GM12801 (cell line): Measurements from ENCODE around the gene SAMD11.

ENCODE experiments used
- TF ChIP-seq, protein P1 (sequence below): IDR thresholded peaks from one replicate; pipeline ENCODE4 v1.5.1; 2011; ENCODE audit warnings: control low read depth; ENCODE audit not compliant: insufficient read length; ENCODE audit errors: extremely low read depth

Gene SAMD11

DNA sequence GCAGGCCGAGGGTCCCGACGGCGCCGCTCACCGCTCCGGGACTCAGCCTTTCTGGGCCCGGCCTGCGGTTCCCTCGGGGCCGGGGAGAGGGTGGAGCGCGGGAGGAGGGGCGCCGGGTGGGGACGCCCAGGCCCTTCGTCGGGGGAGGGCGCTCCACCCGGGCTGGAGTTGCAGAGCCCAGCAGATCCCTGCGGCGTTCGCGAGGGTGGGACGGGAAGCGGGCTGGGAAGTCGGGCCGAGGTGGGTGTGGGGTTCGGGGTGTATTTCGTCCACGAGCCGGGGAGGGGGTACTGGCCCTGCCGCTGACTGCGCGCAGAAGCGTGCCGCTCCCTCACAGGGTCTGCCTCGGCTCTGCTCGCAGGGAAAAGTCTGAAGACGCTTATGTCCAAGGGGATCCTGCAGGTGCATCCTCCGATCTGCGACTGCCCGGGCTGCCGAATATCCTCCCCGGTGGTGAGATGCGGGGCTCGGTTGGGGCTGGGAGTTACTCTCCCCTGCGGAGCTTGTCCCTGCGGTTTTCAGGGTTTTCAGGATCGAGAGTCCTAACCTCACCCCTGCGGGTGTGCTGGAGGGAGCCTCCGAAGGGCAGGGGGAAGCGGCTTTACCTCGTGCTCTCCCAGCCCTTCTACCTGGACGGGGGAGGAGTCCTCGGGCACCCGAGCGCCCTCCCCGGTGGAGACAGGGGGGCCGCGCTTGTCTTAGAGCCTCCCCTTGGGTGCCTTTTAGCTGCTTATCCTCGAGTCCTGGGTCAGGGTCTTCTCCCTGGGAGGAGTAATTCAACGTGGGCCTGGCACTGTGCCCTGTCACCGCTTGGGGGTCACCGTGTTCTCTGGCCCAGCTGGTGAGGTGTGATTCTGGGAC is 2.1 kb downstream of the SAMD11 start:
- TF ChIP-seq, protein P1, sequence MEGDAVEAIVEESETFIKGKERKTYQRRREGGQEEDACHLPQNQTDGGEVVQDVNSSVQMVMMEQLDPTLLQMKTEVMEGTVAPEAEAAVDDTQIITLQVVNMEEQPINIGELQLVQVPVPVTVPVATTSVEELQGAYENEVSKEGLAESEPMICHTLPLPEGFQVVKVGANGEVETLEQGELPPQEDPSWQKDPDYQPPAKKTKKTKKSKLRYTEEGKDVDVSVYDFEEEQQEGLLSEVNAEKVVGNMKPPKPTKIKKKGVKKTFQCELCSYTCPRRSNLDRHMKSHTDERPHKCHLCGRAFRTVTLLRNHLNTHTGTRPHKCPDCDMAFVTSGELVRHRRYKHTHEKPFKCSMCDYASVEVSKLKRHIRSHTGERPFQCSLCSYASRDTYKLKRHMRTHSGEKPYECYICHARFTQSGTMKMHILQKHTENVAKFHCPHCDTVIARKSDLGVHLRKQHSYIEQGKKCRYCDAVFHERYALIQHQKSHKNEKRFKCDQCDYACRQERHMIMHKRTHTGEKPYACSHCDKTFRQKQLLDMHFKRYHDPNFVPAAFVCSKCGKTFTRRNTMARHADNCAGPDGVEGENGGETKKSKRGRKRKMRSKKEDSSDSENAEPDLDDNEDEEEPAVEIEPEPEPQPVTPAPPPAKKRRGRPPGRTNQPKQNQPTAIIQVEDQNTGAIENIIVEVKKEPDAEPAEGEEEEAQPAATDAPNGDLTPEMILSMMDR, result no peak

DNA sequence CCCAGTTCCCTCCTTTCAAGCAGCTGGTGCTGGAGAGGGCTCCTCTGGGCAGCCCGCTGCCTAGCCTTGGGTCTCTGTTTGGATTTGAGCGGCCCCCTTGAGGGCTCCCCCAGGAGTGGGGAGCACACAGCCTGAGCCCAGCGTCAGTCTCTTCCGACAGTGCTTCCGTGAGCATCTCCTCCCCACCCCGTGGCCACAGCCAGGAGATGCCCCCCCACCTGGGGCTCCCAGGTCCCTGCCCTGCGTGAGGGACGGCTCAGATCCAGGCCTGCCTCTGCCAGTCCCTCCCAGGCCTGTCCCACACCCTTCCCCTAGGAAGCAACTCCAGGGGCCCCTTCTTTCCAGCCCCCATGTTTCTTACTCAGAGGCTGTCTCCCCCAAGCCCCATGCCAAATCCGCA is 3.5 kb downstream of the SAMD11 start:
- TF ChIP-seq, protein P1, result no peak

DNA sequence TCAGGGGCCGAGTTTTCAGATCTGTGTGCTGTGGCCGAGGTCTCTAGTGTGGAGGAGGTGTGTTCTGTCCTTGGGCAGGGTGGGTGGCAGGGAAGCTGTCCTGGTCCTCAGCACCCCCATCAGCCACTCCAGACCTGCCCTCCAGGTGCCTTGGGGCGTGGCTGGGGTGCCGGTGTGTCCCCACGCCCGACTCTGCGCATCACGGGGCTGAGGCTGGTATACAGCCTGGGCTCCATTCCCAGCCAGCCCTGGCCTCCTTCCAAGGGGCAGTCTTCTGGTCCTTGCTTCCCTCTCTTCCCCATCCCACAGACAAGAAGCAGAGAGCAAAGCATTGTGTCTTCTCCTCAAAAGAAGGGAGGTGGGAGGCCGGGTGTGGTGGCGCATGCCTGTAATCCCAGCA is 4.0 kb downstream of the SAMD11 start:
- TF ChIP-seq, protein P1, result no peak

DNA sequence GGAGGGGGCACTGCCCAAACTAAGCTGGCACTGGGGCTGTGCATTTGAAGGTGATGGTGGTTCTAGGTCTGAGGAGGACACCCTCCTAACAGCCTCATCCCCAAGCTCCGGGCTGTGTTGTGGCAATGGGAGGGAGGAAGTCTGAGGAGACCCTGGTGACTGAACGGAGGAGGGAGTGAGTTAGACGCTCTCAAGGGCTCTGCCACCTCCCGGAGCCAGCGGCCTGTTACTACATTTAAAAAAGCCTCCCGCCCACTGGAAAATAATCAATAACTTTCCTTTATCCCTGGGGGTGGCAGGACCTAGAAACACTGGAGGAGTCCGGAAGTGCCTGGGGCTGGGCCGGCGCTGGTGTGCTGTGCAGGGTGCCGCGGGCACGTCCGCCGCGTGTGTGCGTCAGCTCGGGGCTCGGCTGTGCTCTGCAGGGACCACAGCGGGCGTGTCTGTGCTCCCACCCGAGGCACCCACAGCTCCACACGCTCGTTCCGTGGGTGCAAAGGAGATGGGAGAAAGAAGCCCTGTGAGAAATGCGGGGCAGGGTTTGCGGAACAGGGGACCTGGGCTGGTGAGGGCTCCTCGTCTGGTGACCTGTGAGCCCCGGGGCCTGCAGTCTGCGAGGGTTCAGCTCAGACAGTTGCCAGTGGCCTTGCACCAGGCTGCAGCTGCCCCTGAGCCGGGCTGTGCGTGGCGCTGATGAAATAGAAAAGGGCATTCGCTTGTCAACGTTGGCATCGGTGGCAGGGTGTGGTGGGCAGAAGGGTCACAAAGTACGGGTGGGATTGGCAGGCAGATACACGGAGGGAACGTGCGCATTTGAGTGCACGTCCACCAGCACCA is 5.3 kb downstream of the SAMD11 start:
- TF ChIP-seq, protein P1, result no peak

DNA sequence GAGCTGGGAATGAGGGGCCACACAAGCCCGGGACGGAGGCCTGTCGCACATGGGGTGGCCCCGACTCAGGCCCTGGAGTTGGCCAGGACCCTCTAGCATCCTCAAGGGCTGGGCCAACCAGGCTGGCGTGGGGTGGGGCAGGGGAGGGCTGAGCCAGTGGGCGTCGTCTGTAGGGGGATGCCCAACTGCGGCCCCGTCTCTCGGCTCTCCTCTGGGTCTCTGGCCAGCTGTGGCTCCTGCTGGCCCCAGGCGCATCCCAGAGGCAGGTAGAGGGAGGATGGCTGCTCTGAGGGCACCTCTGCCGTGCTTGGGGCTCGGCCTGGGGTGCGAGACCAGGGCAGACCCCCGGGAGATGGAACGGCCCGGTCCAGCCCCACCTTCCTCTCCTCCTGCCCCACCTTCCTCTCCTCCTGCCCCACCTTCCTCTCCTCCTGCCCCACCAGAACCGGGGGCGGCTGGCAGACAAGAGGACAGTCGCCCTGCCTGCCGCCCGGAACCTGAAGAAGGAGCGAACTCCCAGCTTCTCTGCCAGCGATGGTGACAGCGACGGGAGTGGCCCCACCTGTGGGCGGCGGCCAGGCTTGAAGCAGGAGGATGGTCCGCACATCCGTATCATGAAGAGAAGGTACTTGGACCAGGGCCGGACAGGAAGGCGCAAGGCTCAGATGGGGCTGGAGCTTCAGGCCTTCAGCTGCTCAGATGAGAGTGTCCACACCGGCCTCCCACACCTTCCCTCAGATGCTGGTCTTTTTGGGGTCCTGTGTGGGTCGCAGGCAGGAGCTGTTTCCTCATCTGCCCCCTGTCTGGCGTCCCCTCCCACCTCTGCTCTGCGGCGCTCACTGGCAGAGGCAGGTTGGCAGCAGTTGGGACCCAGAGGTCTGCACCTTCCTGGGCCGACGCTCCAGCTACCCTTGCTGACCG is 6.2 kb downstream of the SAMD11 start:
- TF ChIP-seq, protein P1, result no peak

DNA sequence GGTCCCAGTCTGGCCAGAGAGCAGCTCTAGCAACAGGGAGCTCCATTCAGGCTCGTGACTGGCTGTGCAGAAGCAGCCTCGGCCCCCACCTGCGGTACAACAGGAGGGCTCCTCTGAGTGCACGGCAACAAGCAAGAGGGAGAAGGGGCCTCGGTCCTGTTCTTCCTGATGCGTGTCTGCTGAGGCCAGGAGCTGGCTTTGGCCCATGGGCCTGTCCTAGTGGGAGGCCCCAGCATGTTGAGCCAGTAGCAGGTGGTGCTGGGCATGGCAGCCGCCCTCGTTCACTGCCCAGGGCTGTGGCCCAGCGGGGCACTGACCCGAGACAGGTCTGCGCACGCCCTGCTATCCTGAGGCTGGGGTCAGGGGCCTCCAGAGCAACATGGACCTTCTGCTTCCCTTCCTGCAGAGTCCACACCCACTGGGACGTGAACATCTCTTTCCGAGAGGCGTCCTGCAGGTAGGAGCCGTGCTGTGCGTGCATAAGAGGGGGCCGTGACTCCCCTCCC is 7.0 kb downstream of the SAMD11 start:
- TF ChIP-seq, protein P1, result no peak
